H9 (cell line): ENCODE measurements around the gene ABL2. TPM values are rescaled to one million over a fixed set of nuclear protein-coding genes. Genes with fewer than 3 reads are reported as not detected.

Source experiments
- DNase-seq: peaks from one replicate; pipeline ENCODE4 v3.0.0-alpha.2; 2017
- H2AFZ ChIP-seq: one replicate; pipeline ENCODE4 v1.6.1; 2013; ENCODE audit warnings: mild to moderate bottlenecking, low read length, control low read depth, moderate library complexity
- H2AK5ac ChIP-seq: 2 replicates; pipeline ENCODE4 v1.6.1; 2013; ENCODE audit warnings: low read length, control low read depth, mixed read lengths; ENCODE audit not compliant: insufficient read length
- H2BK120ac ChIP-seq: one replicate; pipeline ENCODE4 v1.6.1; 2013; ENCODE audit warnings: low read depth, mild to moderate bottlenecking, low read length, control low read depth, inconsistent platforms; ENCODE audit not compliant: poor library complexity, severe bottlenecking
- H2BK12ac ChIP-seq: 2 replicates; pipeline ENCODE4 v1.6.1; 2013; ENCODE audit warnings: low read length, control low read depth, mixed read lengths, low read depth; ENCODE audit not compliant: insufficient read length
- H2BK15ac ChIP-seq: 2 replicates; pipeline ENCODE4 v1.6.1; 2013; ENCODE audit warnings: low read depth, low read length, control low read depth
- H2BK20ac ChIP-seq: one replicate; pipeline ENCODE4 v1.6.1; 2013; ENCODE audit warnings: low read depth, mild to moderate bottlenecking, low read length, control low read depth, inconsistent platforms; ENCODE audit not compliant: poor library complexity, severe bottlenecking
- H2BK5ac ChIP-seq: 2 replicates; pipeline ENCODE4 v1.6.1; 2013; ENCODE audit warnings: low read length, control low read depth, mixed read lengths; ENCODE audit not compliant: insufficient read length
- H3K14ac ChIP-seq: 2 replicates; pipeline ENCODE4 v1.6.1; 2013; ENCODE audit warnings: low read length, control low read depth; ENCODE audit not compliant: insufficient read depth
- H3K18ac ChIP-seq: 2 replicates; pipeline ENCODE4 v1.6.1; 2013; ENCODE audit warnings: low read depth, mild to moderate bottlenecking, mixed read lengths, low read length, control low read depth; ENCODE audit not compliant: insufficient read length
- H3K23ac ChIP-seq: 2 replicates; pipeline ENCODE4 v1.6.1; 2013; ENCODE audit warnings: low read length, control low read depth, mixed read lengths, low read depth; ENCODE audit not compliant: insufficient read length
- H3K23me2 ChIP-seq: 2 replicates; pipeline ENCODE4 v1.6.1; 2013; ENCODE audit warnings: low read depth, mild to moderate bottlenecking, mixed read lengths, low read length, control low read depth; ENCODE audit not compliant: insufficient read length, poor library complexity, severe bottlenecking
- H3K27ac ChIP-seq: 2 replicates; pipeline ENCODE4 v1.5.1; 2013; ENCODE audit warnings: low read length, control low read depth, mixed read lengths, low read depth; ENCODE audit not compliant: insufficient read length
- H3K27me3 ChIP-seq: 2 replicates; pipeline ENCODE4 v1.6.1; 2013; ENCODE audit warnings: low read length, control low read depth, inconsistent platforms; ENCODE audit not compliant: insufficient read depth
- H3K4ac ChIP-seq: 2 replicates; pipeline ENCODE4 v1.6.1; 2013; ENCODE audit warnings: low read depth, mild to moderate bottlenecking, control low read depth, inconsistent platforms, low read length, moderate library complexity
- H3K4me1 ChIP-seq: 2 replicates; pipeline ENCODE4 v1.6.1; 2013; ENCODE audit warnings: low read length, control low read depth, inconsistent platforms; ENCODE audit not compliant: insufficient read depth
- H3K4me2 ChIP-seq: 2 replicates; pipeline ENCODE4 v1.6.1; 2013; ENCODE audit warnings: low read length, control low read depth, mixed read lengths; ENCODE audit not compliant: insufficient read length, insufficient read depth
- H3K56ac ChIP-seq: 2 replicates; pipeline ENCODE4 v1.6.1; 2013; ENCODE audit warnings: low read depth, mild to moderate bottlenecking, mixed read lengths, low read length, control low read depth; ENCODE audit not compliant: insufficient read length
- H3K79me1 ChIP-seq: 2 replicates; pipeline ENCODE4 v1.6.1; 2013; ENCODE audit warnings: low read depth, mild to moderate bottlenecking, moderate library complexity, low read length, control low read depth, inconsistent platforms; ENCODE audit not compliant: insufficient read depth, poor library complexity, severe bottlenecking
- H3K79me2 ChIP-seq: 2 replicates; pipeline ENCODE4 v1.6.1; 2013; ENCODE audit warnings: low read length, control low read depth, inconsistent platforms; ENCODE audit not compliant: insufficient read depth
- H3K9ac ChIP-seq: 2 replicates; pipeline ENCODE4 v1.6.1; 2013; ENCODE audit warnings: low read length, control low read depth, mixed read lengths; ENCODE audit not compliant: insufficient read length; ENCODE audit errors: extremely low read depth
- H3K9me3 ChIP-seq: one replicate; pipeline ENCODE4 v1.6.1; 2013; ENCODE audit warnings: low read depth, low read length, inconsistent platforms; ENCODE audit not compliant: control insufficient read depth
- H3T11ph ChIP-seq: one replicate; pipeline ENCODE4 v1.6.1; 2013; ENCODE audit warnings: mild to moderate bottlenecking, low read length, control low read depth, inconsistent platforms
- H4K20me1 ChIP-seq: one replicate; pipeline ENCODE4 v1.6.1; 2013; ENCODE audit not compliant: control insufficient read depth, insufficient read length, insufficient read depth
- H4K5ac ChIP-seq: 2 replicates; pipeline ENCODE4 v1.6.1; 2013; ENCODE audit warnings: low read depth, mild to moderate bottlenecking, mixed read lengths, low read length, control low read depth; ENCODE audit not compliant: insufficient read length
- H4K8ac ChIP-seq: replicated peaks from 2 replicates; pipeline ENCODE4 v1.6.1; 2013; ENCODE audit warnings: low read length, control low read depth, mixed read lengths, low read depth; ENCODE audit not compliant: insufficient read length
- H4K91ac ChIP-seq: 2 replicates; pipeline ENCODE4 v1.6.1; 2013; ENCODE audit warnings: low read depth, mild to moderate bottlenecking, moderate library complexity, mixed read lengths, low read length, control low read depth; ENCODE audit not compliant: insufficient read length
- H3K27ac Mint-ChIP-seq, 3 experiments: 2 replicates in 2 of 3; 3 replicates in 1 of 3; pipeline ENCODE4 v1.8.0; 2020 to 2021; ENCODE audit warnings: mixed read lengths in 3 of 3, mild to moderate bottlenecking in 1 of 3, moderate library complexity in 1 of 3
- H3K27me3 Mint-ChIP-seq: 2 replicates; pipeline ENCODE4 v1.8.0; 2021; ENCODE audit warnings: low read depth, mild to moderate bottlenecking, moderate library complexity, mixed read lengths
- H3K36me3 Mint-ChIP-seq, 3 experiments: 2 replicates in 2 of 3; 3 replicates in 1 of 3; pipeline ENCODE4 v1.8.0; 2020 to 2021; ENCODE audit warnings: low read depth in 3 of 3, mixed read lengths in 3 of 3; ENCODE audit not compliant: insufficient read depth in 1 of 3
- H3K4me1 Mint-ChIP-seq, 2 experiments: 2 replicates each; pipeline ENCODE4 v1.8.0; 2020; ENCODE audit warnings: mixed read lengths in 2 of 2
- H3K4me3 Mint-ChIP-seq, 2 experiments: 2 replicates in 1 of 2; 3 replicates in 1 of 2; pipeline ENCODE4 v1.8.0; 2020 to 2021; ENCODE audit warnings: mild to moderate bottlenecking in 2 of 2, mixed read lengths in 2 of 2, moderate library complexity in 1 of 2
- H3K9me3 Mint-ChIP-seq, 2 experiments: 2 replicates in 1 of 2; 3 replicates in 1 of 2; pipeline ENCODE4 v1.8.0; 2020; ENCODE audit warnings: mild to moderate bottlenecking in 2 of 2, mixed read lengths in 2 of 2, moderate library complexity in 1 of 2
- CTCF ChIP-seq: fragments of 200-600 bp; sonication (generic); conservative IDR thresholded peaks from 3 replicates; pipeline ENCODE4 v1.8.0; 2021; ENCODE audit warnings: antibody characterized with exemption, mild to moderate bottlenecking
- WGBS: extraction: QIAGEN DNeasy Blood & Tissue Kit; methylation state at CpG from one replicate; pipeline ENCODE4 v1.1.7; 2013; ENCODE audit warnings: missing lambda C conversion rate, low lambda C conversion rate, mixed read lengths; ENCODE audit not compliant: insufficient read length; ENCODE audit errors: extremely low coverage; 5-methylcytosine and 5-hydroxymethylcytosine counted together
- total RNA-seq: library from RNA; stranded (reverse); gene quantifications from 2 replicates; pipeline ENCODE4 v1.2.1, GENCODE V29; 2021

ABL2 gene
- total RNA-seq, 1 experiment from 2014 or later = 21.2 TPM

GRCh38 chr1:179168536-179168935 lies 60.9 kb downstream of the ABL2 start:
- H3K79me2 ChIP-seq = no peaks in the 10 kb centered on the region; the same call in 1 of the 2 replicates
- H2AK5ac ChIP-seq = no peak overlapping the region
- H3K23me2 ChIP-seq = no peaks in the 10 kb centered on the region
- no peak overlapping the region for H3K9ac ChIP-seq
- no peak for DNase-seq
- H3K9me3 Mint-ChIP-seq = no peaks in the 10 kb centered on the region
- no peak overlapping the region for H3K56ac ChIP-seq
- H3K27ac ChIP-seq = no peak overlapping the region
- H2BK5ac ChIP-seq = no peak overlapping the region
- no peak for TF ChIP-seq CTCF
- no peak overlapping the region for H3K4me2 ChIP-seq
- no peak overlapping the region for H2BK20ac ChIP-seq
- no peaks in the 10 kb centered on the region for H3K36me3 Mint-ChIP-seq
- H3K79me1 ChIP-seq = peaks cover 3% of the 10 kb centered on the region
- peaks cover 16 to 17% of the 10 kb centered on the region in 2 experiments for H3K4me1 Mint-ChIP-seq
- H3K9me3 ChIP-seq = no peaks in the 10 kb centered on the region
- H3K18ac ChIP-seq = no peak overlapping the region
- no peaks in the 10 kb centered on the region for H4K20me1 ChIP-seq
- H3K27me3 ChIP-seq = no peaks in the 10 kb centered on the region
- no peak overlapping the region for H4K5ac ChIP-seq
- no CpG with 5 or more reads among the region's 3 CpGs for WGBS
- no peak overlapping the region for H2BK15ac ChIP-seq
- H2BK12ac ChIP-seq = no peak overlapping the region
- no peak overlapping the region for H2BK120ac ChIP-seq
- H3K23ac ChIP-seq = no peak overlapping the region
- no peak overlapping the region for H3K4me3 Mint-ChIP-seq
- H3K14ac ChIP-seq = no peak overlapping the region
- H4K8ac ChIP-seq = no peak overlapping the region
- H3K27me3 Mint-ChIP-seq = no peaks in the 10 kb centered on the region
- H3K27ac Mint-ChIP-seq = no peak overlapping the region
- no peak overlapping the region for H2AFZ ChIP-seq
- no peak overlapping the region for H3K4ac ChIP-seq
- peaks cover 3% of the 10 kb centered on the region; the same call in 1 of the 2 replicates for H3K4me1 ChIP-seq
- no peak overlapping the region for H4K91ac ChIP-seq
- H3T11ph ChIP-seq = no peak overlapping the region
